Stomach (tissue), 4 donors: ENCODE measurements around the gene ADISSP.

Experiments used
- EP300 ChIP-seq: sonication (generic); formaldehyde crosslinking; IDR thresholded peaks from one replicate; pipeline ENCODE4 v1.6.1; 2017; ENCODE audit warnings: antibody characterized with exemption
- POLR2A ChIP-seq, 4 donors: fragments of 450-650 bp; IDR thresholded peaks; one replicate each; pipeline ENCODE4 v1.6.1; 2016; ENCODE audit warnings: antibody characterized with exemption in 4 of 4, control low read depth in 2 of 4, mild to moderate bottlenecking in 1 of 4, moderate library complexity in 1 of 4
- POLR2AphosphoS5 ChIP-seq, 3 donors: sonication (generic); formaldehyde crosslinking; IDR thresholded peaks; one replicate each; pipeline ENCODE4 v1.6.1; 2016; ENCODE audit warnings: antibody characterized with exemption in 3 of 3
- TF ChIP-seq, protein P1 (sequence below), 7 experiments: fragments of 450-650 bp in 4 of 7; fragments of 200-600 bp in 3 of 7; sonication (generic) in 3 of 7; IDR thresholded peaks; one replicate each; pipeline ENCODE4 v1.5.1; 2016 to 2019; ENCODE audit warnings: antibody characterized with exemption in 7 of 7, control low read depth in 2 of 7, mild to moderate bottlenecking in 1 of 7

DNA sequence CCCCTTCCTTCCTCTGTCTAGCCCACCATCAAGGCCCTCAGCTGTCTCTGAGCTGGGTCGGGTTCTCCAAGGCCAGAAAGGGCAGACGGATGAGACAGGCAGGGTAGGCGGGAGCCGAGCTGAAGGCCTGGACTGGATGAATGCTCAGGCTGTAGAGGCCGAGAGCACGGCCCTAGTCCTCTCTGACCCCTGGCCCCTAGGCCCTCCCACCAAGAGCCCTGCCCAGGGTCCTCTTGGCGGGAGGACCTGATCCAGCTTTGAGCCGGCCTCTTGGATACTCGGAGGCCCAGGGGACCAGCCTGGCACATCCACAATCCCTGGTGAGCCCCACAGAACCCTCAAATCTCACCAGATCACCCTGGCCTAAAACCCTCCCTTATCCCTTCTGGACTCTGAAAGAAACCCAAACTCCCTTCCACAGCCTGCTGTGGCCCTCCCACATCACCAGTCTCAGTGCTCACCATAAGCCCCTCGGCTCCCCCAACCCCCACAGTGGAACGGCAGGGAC is 8.2 kb downstream of the ADISSP start:
- TF ChIP-seq, protein P1, sequence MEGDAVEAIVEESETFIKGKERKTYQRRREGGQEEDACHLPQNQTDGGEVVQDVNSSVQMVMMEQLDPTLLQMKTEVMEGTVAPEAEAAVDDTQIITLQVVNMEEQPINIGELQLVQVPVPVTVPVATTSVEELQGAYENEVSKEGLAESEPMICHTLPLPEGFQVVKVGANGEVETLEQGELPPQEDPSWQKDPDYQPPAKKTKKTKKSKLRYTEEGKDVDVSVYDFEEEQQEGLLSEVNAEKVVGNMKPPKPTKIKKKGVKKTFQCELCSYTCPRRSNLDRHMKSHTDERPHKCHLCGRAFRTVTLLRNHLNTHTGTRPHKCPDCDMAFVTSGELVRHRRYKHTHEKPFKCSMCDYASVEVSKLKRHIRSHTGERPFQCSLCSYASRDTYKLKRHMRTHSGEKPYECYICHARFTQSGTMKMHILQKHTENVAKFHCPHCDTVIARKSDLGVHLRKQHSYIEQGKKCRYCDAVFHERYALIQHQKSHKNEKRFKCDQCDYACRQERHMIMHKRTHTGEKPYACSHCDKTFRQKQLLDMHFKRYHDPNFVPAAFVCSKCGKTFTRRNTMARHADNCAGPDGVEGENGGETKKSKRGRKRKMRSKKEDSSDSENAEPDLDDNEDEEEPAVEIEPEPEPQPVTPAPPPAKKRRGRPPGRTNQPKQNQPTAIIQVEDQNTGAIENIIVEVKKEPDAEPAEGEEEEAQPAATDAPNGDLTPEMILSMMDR (IDR thresholded peaks at IDR 0.05), result no peak
- TF ChIP-seq EP300 (no peak), POLR2AphosphoS5 (IDR thresholded peaks at IDR 0.05) (no peak), POLR2A (IDR thresholded peaks at IDR 0.05) (no peak)
